GM18508 (cell line): ENCODE data around the gene SYNGR1.

Experiments used
- ATAC-seq: cut with Tn5 transposase; IDR thresholded peaks from one replicate; pipeline ENCODE4 v1.9.1; 2021; ENCODE audit warnings: moderate number of reproducible peaks; ENCODE audit not compliant: insufficient read depth, unreplicated experiment

Gene SYNGR1

DNA sequence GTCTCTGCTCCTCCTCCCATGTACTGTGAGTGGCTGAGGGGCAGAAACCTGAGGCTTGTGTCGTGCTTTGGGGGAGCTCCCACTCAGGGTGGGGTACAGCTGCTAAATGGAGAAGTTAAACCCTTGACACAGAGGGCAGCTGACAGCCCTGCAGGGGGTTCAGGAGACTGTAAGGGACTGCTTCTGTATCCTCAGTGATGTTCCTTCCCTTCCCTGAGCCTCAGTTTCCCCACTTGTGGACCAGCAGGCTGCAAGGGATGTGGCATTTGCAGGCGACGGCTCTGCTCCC is 15.6 kb downstream of the SYNGR1 start:
- ATAC-seq: no peak

DNA sequence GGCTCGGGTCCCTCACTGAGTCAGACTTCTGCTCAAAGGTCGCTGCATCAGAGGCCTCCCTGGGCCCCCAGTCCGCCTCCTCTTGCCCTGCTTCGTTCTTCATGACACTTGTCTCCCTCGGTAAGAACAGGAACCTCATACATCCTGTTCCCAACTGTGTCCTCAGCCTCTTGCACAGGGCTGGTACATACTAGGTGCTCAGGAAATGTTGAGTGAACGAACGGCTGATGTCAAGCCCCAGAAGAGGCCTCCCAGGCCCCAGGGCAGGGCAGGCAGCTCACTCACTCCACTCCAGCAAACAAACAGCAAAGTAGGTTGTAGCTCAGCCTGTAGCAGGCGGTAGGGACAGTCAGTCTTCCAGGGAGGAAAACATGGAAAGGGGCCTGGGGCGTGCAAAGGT is 17.2 kb downstream of the SYNGR1 start:
- ATAC-seq: no peak

DNA sequence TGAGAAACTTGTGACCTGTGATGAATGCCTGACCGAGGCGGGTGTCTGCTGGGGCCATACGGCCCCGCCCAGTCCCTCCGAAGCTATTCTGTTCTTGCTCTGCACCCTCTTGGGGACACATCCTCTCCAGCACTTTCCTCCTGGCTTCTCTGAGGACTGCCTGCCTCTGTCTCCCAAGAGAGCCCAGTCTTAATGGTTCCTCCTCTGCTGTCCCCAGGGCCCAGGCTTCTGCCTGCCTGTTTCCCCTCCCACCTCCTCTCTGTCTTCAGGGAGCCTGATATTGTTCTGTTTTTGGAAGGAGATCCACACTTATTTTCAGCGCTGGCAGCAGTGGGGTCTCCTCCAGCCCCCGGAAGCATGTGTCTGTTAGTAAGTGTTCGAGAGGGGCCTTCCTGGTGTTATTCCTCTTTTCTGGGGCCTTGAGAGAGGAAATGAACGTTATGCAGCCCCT is 18.7 kb downstream of the SYNGR1 start:
- no peak for ATAC-seq

GRCh38 chr22:39369186-39369585 is 19.4 kb downstream of the SYNGR1 start:
- ATAC-seq: no peak

DNA sequence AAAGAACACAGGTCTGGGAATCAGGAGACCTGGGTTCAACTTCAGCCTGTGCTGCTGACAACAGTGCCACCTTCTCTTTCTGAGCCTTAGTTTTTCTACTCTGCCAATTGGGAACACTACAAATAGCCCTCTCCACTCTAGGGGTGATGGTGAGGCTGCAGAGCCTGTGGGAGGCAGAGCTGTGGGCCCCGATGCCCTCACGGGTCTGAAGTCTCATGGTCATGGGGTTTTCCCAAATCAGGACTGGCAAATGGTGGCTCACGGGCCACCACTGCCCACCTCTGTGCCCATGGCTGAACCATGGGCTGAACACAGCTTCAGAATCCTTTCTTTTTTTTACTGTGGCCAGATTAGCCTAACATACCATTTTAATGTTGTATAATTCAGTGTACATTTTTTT is 19.8 kb downstream of the SYNGR1 start:
- no peak for ATAC-seq

GRCh38 chr22:39371732-39372131 is 21.9 kb downstream of the SYNGR1 start:
- no peak for ATAC-seq

- ATAC-seq: no peak
These were observed 24.4 kb downstream of the SYNGR1 start for GRCh38 chr22:39374191-39374590.

DNA sequence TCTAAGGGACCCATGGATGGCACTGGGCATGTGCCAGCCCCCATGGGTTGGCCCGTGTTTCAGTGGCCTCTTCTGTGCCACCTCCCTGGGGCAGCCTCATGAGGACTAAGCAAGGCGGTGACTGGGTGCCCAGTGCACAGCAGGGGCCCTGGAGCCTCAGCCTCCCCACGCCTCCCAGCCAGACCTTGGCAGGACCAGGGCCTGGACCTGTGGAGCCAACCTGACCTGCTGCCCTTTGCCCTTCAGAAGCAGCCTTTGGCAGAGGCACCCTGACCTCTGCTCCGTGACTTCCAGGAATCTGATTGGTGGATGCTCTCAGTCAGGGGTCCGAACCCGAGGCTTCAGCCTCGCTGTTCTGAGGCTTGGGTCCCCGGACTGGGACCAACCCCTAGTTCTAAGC is 25.0 kb downstream of the SYNGR1 start:
- no peak for ATAC-seq

DNA sequence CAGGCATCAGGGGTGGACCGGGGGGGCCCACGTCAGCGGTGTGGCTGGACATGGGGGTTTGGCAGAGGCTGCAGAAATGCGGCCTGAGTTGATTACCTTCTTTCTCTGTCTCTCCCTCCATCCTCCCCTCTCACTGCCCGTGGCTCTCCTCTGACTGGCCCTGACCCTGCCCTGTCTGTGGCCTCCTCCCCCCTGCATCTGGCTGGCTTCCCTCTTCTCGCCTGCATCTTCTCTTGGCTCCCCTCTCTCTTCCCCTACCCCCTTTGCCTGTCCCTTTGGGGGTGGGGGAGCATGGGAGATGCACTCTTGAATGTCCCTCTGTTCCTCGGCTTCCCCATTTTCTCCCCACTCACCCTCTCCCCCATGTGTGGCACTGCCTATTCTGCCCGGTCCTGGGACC is 25.9 kb downstream of the SYNGR1 start:
- ATAC-seq: no peak

- ATAC-seq: no peak
These were observed 30.3 kb downstream of the SYNGR1 start for GRCh38 chr22:39379756-39380730.

DNA sequence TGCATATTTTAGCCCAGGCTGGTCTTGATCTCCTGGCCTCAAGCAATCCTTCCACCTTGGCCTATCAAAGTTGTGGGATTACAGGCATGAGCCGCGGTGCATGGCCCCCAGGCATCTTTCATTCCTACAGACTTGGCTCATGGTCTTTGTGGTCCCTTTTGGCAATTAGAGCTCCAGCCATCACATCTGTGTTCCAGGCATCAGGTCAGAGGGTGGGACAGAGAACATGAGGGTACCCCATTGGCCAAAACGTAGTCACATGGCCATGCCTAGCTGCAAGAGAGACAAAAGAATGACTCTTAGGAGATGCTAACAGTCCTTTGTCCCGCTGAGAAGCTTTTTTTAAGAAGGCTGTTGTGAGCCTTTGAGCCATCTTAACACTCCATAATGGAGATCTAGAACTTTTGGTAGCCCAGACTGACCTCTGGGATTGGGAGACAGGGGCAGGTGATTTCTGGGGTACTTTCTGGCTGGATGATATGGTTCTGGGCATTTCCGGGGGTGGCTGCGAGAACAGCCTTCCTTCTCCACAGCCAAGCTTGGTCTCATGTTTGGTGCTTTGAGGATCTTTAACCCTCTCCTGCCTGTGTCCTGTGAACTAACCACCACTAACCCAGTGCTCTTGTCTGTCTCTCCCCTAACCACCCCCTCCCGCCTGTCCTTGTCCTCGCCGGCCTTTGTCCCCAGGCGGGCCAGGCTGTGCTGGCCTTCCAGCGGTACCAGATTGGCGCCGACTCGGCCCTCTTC is 31.4 kb downstream of the SYNGR1 start:
- ATAC-seq: no peak

- no peak for ATAC-seq
These were observed 32.1 kb downstream of the SYNGR1 start for GRCh38 chr22:39381930-39382329.

GRCh38 chr22:39382410-39382809 is 32.6 kb downstream of the SYNGR1 start:
- ATAC-seq: no peak

DNA sequence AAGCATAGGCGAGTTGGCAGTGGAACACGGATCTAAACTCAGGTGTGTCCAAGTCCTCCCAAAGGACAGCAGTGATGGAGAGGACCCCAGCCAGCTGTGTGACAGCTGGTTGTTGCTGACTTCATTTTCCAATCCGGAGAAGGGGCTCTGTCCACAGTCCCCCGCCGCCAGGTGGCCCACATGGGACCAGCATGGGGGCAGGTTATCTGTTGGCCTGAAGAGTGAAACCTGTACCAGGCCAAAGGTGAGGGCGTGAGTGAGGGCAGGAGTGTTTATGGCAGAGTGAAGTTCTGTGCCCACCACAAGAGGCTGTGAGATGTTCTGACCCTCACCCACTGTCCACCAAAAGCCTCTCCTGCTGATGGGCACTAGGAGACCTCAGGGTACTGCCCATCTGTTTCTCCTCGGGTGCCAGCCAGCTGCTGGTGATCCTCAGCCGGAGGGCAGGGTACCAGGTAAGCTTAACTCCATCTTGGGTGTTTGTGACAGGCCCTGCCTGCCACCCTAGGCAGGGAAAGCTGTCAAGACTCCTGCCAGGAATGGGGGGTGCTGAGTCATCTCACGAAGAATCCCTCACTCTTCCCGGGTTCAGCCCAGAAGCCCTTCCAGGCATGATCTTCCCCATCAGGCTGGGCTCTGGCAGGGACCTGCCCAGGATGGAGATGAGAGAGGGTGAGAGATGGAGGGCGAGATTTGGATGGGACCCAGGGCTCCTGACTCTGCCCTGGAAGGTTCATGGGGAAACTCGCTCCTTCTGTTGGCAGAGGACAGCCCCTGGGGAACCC is 34.2 kb downstream of the SYNGR1 start:
- ATAC-seq: no peak

- ATAC-seq: no peak
These were observed 35.1 kb downstream of the SYNGR1 start for GRCh38 chr22:39384750-39385480.

GRCh38 chr22:39388261-39389011 is 38.6 kb downstream of the SYNGR1 start:
- no peak for ATAC-seq

DNA sequence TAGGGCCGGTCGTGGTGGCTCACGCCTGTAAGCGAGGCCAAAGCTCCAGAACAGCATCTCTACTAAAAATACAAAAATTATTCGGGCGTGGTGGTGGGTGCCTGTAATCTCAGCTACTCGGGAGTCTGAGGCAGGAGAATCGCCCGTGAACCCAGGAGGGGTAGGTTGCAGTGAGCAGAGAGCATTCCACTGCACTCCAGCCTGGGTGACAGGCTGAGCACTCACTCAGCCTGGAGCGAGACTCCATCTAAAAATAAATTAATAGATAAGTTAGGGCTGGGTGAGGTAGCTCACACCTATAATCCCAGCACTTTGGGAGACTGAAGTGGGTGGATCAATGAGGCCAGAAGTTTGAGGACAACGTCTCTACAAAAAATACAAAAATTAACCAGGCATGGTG is 39.6 kb downstream of the SYNGR1 start:
- no peak for ATAC-seq

DNA sequence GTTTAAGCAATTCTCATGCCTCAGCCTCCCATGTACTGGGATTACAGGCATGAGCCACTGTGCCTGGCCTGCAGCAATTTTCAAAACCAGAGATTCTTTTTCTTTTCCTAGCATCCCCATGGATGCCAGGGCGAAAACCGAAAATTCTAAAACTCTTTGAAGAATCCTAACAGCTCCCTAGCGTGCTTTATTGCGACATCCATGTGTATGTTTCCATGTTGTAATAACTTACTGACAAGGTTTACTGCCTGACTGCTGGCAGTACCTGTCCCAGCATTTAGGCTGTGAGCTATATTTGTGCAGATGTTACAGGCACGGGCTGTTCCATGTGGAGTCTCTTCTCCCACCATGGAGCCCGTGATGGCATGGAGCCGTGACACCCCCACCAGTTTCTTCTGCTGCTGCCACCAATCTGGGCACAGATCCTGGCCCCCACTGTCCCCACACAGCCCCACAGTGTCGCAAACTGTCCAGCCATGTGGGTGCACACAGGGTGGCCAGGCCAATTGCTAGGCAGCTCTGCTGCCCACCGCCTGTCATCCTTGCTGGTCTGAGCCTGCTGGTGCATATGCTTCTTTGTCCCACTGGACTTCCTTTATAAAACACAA is 42.7 kb downstream of the SYNGR1 start:
- ATAC-seq: no peak
